ENCODE results near the gene C12orf42.

C12orf42 gene

DNA sequence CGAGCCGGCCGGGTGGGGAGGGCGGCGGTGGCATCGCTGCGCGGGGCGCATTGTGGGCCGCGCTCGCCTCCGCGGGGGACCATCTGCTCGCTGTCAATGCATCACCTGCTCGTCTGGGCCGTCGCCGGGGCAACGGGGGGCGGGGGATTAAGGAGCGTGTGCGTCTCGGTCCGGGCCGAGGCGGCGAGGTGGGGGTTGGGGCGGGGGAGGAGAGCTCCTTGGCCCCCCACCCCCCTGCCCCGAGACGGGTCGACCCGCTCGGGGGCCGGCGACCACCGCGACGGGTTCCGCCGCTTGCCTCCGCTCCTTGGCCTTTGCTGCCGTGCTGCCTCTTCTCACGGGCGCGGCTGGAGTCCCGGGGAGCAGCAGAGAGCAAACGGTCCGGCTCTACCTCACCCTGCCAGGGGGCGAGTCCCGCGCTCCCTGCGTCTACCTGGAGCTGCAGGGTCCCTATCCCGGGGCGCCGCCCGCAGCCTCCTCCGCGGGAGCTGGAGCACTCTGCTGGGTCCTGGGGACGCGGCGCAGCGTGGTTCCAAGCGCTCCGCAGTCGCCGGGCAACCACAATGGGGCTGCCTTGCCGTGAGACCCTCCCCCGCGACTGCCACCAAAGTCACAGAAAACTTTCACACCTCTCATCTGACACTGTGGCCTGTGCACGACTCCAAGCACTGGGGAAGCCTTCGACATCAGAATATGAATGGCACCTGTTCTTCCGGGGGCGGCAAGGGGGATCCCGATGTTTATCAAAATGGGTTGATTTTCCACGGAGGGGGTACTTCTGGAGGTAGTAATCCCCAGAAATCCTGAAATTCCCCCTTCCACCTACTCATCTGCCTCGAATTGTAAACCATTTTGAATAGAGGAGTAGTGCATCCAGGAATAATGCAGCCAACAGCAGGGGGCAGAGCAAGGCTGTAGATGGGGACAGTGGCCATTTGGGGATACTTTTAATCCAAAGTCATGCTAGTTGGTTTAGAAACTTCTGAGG lies at the start of gene C12orf42:
C12orf42 (minus strand) TSS at position 500 of the 988 bp plus-strand sequence. CDS start 17,542 bp downstream, outside the sequence.
- TF ChIP-seq, protein P1, sequence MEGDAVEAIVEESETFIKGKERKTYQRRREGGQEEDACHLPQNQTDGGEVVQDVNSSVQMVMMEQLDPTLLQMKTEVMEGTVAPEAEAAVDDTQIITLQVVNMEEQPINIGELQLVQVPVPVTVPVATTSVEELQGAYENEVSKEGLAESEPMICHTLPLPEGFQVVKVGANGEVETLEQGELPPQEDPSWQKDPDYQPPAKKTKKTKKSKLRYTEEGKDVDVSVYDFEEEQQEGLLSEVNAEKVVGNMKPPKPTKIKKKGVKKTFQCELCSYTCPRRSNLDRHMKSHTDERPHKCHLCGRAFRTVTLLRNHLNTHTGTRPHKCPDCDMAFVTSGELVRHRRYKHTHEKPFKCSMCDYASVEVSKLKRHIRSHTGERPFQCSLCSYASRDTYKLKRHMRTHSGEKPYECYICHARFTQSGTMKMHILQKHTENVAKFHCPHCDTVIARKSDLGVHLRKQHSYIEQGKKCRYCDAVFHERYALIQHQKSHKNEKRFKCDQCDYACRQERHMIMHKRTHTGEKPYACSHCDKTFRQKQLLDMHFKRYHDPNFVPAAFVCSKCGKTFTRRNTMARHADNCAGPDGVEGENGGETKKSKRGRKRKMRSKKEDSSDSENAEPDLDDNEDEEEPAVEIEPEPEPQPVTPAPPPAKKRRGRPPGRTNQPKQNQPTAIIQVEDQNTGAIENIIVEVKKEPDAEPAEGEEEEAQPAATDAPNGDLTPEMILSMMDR (IDR thresholded peaks at IDR 0.05; ENCODE audit: low read depth, low read length), result peak; percentile 69
- Histone ChIP-seq H3K9me3 (ENCODE audit: severe bottlenecking) (peaks cover 4% of the 10 kb centered on the region), H3K27me3 (ENCODE audit: insufficient read depth, low read depth, severe bottlenecking) (peaks cover 17% of the 10 kb centered on the region), H3K36me3 (no peaks in the 10 kb centered on the region), H3K4me3 (ENCODE audit: low read depth, low read length) (peak within 1 kb of the TSS; percentile 58), H3K27ac (peak within 1 kb of the TSS; percentile 23; the same call in 1 of the 2 replicates)
- peak; percentile 85 for DNase-seq

DNA sequence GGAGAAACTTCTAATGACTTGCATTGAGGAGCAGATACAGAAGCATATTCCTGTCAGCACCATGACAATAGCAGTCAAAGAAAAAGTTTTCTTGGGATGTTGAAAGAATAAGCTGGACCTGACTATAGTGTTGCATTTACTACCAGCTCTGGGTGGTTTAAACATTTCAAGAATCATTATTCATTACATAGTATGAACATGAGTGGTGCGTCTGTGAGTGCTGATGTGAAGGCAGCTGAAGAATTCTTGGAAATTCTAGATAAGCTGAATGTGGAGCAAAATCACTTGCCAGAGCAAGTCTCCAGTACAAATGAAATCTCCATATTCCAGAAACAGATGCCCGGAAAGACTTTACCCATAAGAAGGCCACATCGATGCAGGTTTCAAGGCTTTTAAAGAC lies 46.3 kb upstream of the C12orf42 start:
- Histone ChIP-seq H3K27me3 (ENCODE audit: insufficient read depth, low read depth, severe bottlenecking) (no peaks in the 10 kb centered on the region), H3K36me3 (no peaks in the 10 kb centered on the region), H3K4me3 (ENCODE audit: low read depth, low read length) (no peak overlapping the region), H3K9me3 (ENCODE audit: severe bottlenecking) (peaks cover 5% of the 10 kb centered on the region), H3K27ac (no peak overlapping the region)
- TF ChIP-seq, protein P1 (IDR thresholded peaks at IDR 0.05; ENCODE audit: low read depth, low read length), result no peak
- DNase-seq, result no peak

DNA sequence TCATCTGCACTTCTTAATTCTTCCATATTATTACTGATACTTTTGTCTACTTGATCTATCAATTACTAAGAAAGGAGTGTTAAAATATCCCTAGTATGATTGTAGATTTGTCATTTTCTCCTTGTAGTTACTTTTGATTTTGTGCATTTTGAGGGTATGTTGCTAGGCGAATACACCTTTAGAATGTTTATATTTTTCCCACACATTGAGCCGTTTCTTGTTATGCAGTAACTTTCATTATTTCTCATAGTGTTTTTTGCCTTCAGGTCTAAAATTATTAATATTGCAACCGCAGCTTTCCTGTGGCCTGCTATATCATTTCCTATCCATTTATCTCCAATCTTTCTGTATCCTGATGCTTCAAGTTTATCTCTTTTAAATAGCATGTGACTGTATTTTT lies 44.6 kb upstream of the C12orf42 start:
- no peak overlapping the region for H3K27ac ChIP-seq
- H3K27me3 ChIP-seq (ENCODE audit: insufficient read depth, low read depth, severe bottlenecking), result no peaks in the 10 kb centered on the region
- H3K9me3 ChIP-seq (ENCODE audit: severe bottlenecking), result peaks cover 5% of the 10 kb centered on the region
- H3K36me3 ChIP-seq, result no peaks in the 10 kb centered on the region
- DNase-seq, result no peak
- no peak overlapping the region for H3K4me3 ChIP-seq (ENCODE audit: low read depth, low read length)
- TF ChIP-seq, protein P1 (IDR thresholded peaks at IDR 0.05; ENCODE audit: low read depth, low read length), result no peak

DNA sequence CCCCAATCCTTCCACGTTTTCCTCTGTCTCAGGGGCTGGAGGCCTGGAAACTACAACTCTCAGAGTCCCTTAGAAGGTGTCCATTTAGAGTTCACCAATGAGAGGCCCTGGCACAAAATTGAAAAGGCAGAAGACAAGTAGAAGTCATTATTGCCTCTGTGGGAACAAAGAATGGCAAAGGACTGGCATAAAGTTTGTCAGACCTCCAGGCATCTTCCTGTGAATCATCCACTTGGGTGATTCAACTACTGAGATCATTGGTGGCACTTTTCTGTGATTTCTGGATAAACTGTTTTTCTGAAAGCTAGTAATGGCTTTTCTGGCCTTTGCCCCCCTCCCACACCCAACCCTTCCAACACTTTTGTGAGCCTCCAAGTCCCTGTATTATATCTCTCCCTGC lies 42.6 kb upstream of the C12orf42 start:
- TF ChIP-seq, protein P1 (IDR thresholded peaks at IDR 0.05; ENCODE audit: low read depth, low read length), result no peak
- no peaks in the 10 kb centered on the region for H3K9me3 ChIP-seq (ENCODE audit: severe bottlenecking)
- no peaks in the 10 kb centered on the region for H3K27me3 ChIP-seq (ENCODE audit: insufficient read depth, low read depth, severe bottlenecking)
- no peak overlapping the region for H3K27ac ChIP-seq
- DNase-seq, result no peak
- no peaks in the 10 kb centered on the region for H3K36me3 ChIP-seq
- H3K4me3 ChIP-seq (ENCODE audit: low read depth, low read length), result no peak overlapping the region

DNA sequence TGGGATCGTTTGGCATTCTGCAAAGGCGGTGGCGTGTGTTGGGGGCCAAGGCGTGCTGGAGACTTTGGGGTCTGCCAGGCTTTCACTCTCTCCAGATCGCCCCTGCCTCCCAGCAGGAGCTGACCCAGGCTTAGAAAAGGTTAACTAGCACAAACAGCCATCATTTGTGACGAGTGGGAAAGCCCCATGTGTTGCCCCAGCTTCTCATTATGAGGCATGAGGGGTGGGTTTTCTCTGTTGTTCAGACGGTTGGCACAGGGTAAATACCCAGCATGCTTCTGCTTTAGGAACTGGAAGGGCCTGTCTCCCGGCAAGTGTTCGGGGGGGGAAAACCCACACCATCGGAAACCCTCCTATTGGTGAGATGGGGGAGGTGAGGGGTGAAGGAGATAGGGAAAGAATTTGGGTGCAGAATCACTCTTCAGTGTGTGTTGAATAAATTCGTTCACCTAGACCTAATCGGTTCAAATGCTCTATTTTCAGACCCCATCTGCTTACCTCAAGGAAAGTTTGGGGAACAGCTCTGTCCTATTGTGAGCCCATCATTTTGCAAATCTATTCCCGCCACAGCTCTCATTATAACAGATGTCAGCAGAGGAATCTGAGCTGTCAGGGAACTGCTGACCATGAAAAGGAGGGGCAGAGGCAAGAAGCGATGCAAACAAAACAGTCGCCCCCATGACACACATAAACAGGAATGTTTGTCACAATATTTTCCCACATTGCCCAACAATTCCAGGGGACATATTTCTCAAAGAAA lies 34.7 kb upstream of the C12orf42 start:
- H3K36me3 ChIP-seq, result no peaks in the 10 kb centered on the region
- DNase-seq, result no peak
- H3K27me3 ChIP-seq (ENCODE audit: insufficient read depth, low read depth, severe bottlenecking), result no peaks in the 10 kb centered on the region
- H3K27ac ChIP-seq, result peak overlapping the region; percentile 74
- TF ChIP-seq, protein P1 (IDR thresholded peaks at IDR 0.05; ENCODE audit: low read depth, low read length), result no peak
- H3K4me3 ChIP-seq (ENCODE audit: low read depth, low read length), result no peak overlapping the region
- H3K9me3 ChIP-seq (ENCODE audit: severe bottlenecking), result no peaks in the 10 kb centered on the region

Data from WERI-Rb-1 (cell line).